Cardiac muscle cell (in vitro differentiated cells and primary cell): ENCODE data around the gene IDS. TPM values are rescaled to one million over a fixed set of nuclear protein-coding genes. Genes with fewer than 3 reads are reported as not detected.
"Not testable (repeated sequence)": the region's sequence is repeated elsewhere in the genome, so short reads cannot be mapped to it uniquely, and the experiment has no call there.

Experiments
- DNase-seq, 2 donors: peaks; one replicate each; pipeline versions ENCODE4 v3.0.0 to v3.0.0-alpha.2; 2010 to 2017; ENCODE audit warnings: low read depth in 1 of 2, low spot score in 1 of 2
- H3K27ac ChIP-seq: fragments of 200-600 bp; sonication (generic); 2 replicates; pipeline ENCODE4 v1.5.1; 2016
- H3K27me3 ChIP-seq: fragments of 200-600 bp; sonication (generic); 2 replicates; pipeline ENCODE4 v1.6.0; 2016; ENCODE audit warnings: control low read depth
- H3K36me3 ChIP-seq: fragments of 200-600 bp; sonication (generic); 2 replicates; pipeline ENCODE4 v1.5.1; 2016; ENCODE audit warnings: control low read depth
- H3K4me1 ChIP-seq: fragments of 200-600 bp; sonication (generic); 2 replicates; pipeline ENCODE4 v1.8.1; 2017; ENCODE audit warnings: low read depth, mild to moderate bottlenecking, mixed run types
- H3K4me3 ChIP-seq: fragments of 200-600 bp; sonication (generic); 2 replicates; pipeline ENCODE4 v1.5.1; 2016; ENCODE audit warnings: mild to moderate bottlenecking
- H3K9me3 ChIP-seq: fragments of 200-600 bp; sonication (generic); 2 replicates; pipeline ENCODE4 v1.5.1; 2017; ENCODE audit warnings: low read depth, mild to moderate bottlenecking, control low read depth
- polyA plus RNA-seq: library from polyadenylated mRNA; unstranded; fragments of >200 nt; fragmentation: Nextera tagmentation; extraction: Ambion mirVana; gene quantifications from 2 replicates; pipeline ENCODE4 v1.2.1, GENCODE V29; 2016
- total RNA-seq: library from RNA; depleted of rRNA; stranded (reverse); fragments of >200 nt; gene quantifications from 2 replicates; pipeline ENCODE4 v1.2.3, GENCODE V29; 2016
- TF ChIP-seq, protein P1 (sequence below): IDR thresholded peaks from 2 replicates; pipeline ENCODE4 v1.5.1; 2012; ENCODE audit warnings: low read depth, mild to moderate bottlenecking, low read length

IDS gene
- total and polyA plus RNA-seq, 2 experiments from 2014 or later: 27.8 to 38.6 TPM

DNA sequence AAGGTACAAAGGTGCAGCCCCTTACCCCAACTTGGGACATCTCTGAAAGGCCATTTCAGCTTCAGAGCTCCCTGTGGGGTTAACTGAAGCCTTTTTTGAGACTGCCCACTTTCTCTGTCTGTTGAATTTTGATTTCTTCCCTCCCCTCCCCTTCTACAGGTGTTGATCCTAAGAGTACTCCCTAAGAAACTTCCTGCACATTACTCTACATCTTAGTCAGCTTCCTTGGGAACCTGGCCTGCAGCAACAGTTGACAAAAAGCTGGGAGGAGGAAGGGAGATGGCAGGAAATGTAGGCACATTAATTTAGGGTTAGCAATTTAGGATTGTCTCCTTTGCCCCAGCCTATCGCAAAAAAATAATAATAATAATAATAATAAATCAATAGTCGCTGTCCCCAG is 1.2 kb upstream of the IDS start:
- no peak for DNase-seq
- TF ChIP-seq, protein P1, sequence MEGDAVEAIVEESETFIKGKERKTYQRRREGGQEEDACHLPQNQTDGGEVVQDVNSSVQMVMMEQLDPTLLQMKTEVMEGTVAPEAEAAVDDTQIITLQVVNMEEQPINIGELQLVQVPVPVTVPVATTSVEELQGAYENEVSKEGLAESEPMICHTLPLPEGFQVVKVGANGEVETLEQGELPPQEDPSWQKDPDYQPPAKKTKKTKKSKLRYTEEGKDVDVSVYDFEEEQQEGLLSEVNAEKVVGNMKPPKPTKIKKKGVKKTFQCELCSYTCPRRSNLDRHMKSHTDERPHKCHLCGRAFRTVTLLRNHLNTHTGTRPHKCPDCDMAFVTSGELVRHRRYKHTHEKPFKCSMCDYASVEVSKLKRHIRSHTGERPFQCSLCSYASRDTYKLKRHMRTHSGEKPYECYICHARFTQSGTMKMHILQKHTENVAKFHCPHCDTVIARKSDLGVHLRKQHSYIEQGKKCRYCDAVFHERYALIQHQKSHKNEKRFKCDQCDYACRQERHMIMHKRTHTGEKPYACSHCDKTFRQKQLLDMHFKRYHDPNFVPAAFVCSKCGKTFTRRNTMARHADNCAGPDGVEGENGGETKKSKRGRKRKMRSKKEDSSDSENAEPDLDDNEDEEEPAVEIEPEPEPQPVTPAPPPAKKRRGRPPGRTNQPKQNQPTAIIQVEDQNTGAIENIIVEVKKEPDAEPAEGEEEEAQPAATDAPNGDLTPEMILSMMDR: no peak
- no peak overlapping the region for H3K27ac ChIP-seq
- no peaks in the 10 kb centered on the region for H3K36me3 ChIP-seq
- H3K4me1 ChIP-seq: no peaks in the 10 kb centered on the region
- no peaks in the 10 kb centered on the region for H3K9me3 ChIP-seq
- H3K4me3 ChIP-seq: no peak overlapping the region
- no peaks in the 10 kb centered on the region for H3K27me3 ChIP-seq

DNA sequence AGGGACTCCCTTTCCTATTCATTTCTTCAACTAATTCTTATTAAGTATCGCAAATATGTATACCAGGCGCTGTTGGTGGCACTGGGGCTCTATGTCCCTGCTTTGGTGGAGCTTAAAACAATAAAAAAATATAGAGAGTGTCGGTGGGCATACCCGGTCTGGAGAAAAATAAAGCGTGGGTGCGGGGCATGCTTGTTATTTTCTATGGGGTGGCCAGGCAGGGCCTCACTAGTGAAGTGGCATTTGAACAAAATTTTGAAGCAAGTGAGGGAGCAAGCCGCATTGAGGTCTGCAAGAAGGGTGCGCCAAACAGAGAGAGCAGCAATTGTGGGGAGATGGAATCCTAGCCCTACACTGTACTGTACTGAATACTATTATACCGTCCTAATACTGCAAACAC is 565 bp upstream of the IDS start:
- DNase-seq: no peak
- Histone ChIP-seq H3K4me1 (no peaks in the 10 kb centered on the region), H3K36me3 (no peaks in the 10 kb centered on the region), H3K4me3 (peak overlapping the region; percentile 55), H3K27ac (no peak overlapping the region), H3K9me3 (no peaks in the 10 kb centered on the region), H3K27me3 (no peaks in the 10 kb centered on the region)
- TF ChIP-seq, protein P1: no peak

DNA sequence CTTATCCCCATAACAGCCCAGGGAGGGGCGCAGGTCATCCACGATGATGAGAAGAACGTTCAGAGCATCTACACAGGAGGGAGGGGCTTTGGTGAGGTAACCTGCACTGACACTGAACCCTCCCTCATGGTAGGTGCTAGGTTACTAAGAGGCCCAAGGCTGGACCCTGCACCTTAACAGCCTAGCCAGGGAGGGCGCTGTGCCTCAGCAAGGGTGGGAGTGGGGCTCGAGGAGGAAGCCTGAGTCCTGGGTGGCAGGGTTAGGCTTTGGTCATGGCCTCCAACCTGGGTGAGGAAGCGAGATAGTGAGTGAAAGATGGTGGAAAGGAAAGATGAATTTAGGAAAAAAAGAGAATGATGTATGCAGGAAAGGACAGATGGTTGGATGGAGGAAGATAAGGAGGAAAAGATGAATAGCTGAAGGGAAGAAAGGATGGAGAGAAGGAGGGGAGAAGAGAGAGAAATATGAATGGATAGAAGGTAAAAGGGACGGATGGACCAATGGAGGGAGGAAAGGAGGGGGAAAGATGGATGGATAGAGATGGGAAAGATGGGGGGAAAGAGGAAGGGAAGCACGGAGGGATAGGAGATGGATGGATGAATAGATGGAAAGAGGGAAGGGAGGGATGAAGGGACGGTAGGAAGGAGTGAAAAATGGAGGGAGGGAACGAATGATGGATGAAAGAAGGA is 736 bp downstream of the IDS start:
- Histone ChIP-seq H3K4me3 (peak overlapping the region; percentile 55), H3K9me3 (no peaks in the 10 kb centered on the region), H3K36me3 (no peaks in the 10 kb centered on the region), H3K27ac (no peak overlapping the region), H3K27me3 (no peaks in the 10 kb centered on the region), H3K4me1 (no peaks in the 10 kb centered on the region)
- no peak for DNase-seq
- TF ChIP-seq, protein P1: peak; percentile 9

DNA sequence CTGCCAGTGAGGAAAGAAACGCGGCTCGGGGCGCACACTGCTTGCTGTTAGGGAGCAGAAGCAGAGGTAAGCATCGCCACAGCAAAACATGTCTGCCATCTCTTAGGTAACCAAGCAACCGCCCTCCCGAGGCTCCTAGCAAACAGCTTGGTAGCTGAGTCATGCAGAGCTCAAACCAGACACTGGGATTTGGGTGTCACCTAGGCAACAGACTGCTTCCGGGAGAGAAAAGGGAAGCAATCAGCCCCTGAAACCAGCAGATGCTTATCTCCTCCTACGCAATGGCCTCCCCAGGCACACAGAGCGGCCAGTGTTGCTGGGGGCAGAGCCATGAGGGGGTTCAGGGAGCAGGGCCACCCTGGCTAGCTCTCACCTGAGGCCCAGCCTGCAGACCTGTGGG is 1.7 kb downstream of the IDS start:
- H3K27me3 ChIP-seq, H3K27ac ChIP-seq, H3K36me3 ChIP-seq, H3K4me1 ChIP-seq, H3K9me3 ChIP-seq, H3K4me3 ChIP-seq: not testable (repeated sequence)
- peak in 1 of 2 donors; percentile 60 for DNase-seq

DNA sequence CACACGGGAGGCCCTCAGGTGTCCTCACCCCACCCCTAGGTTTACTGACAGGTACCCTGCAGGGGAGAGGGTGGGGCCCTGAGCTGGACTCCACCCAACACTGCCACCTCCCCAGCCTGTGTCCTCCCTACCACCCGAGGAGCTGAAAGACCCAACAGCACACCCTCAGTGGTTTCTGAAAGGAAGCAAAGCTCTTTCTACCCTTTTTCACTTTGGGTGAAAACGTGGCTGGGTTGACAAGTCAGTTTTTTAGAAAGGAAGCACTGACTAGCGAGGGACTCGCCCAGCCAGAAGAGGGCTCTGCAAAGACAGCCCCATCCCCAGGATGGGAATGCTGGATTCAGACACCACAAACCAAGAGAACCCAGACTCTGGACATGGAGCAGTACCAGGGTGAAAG is 2.2 kb downstream of the IDS start:
- not testable (repeated sequence) for H3K4me3 ChIP-seq

DNA sequence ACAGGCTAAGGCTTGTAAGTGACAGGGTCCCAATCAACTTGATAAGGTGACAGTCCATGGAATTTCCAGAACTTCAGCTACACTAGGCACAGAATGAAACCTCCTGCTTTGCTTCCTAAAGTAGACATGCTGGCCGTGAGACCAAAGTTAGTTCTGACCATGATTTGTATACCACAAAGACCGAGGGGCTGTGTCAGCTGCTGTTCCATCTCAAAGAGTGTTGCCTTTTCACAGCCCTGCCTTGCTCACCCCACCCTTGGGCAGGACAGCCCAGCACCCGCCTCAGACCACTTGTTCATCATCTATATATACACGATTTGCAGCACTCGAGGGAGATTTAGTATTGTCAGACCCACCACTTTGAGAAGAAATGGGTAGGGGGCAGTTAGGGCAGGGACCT is 5.3 kb downstream of the IDS start:
- Histone ChIP-seq H3K27me3 (no peaks in the 10 kb centered on the region), H3K4me3 (no peak overlapping the region), H3K27ac (no peak overlapping the region), H3K4me1 (no peaks in the 10 kb centered on the region), H3K9me3 (no peaks in the 10 kb centered on the region), H3K36me3 (peaks cover 2% of the 10 kb centered on the region)
- TF ChIP-seq, protein P1: no peak
- no peak for DNase-seq

More for the DNA sequence above, 2.2 kb downstream of the IDS start:
- not testable (repeated sequence) for H3K27ac ChIP-seq, DNase-seq, H3K4me1 ChIP-seq, H3K36me3 ChIP-seq, H3K9me3 ChIP-seq, H3K27me3 ChIP-seq
